HL-60 (cell line): Measurements from ENCODE around the gene LIN7B.
"Not testable (repeated sequence)": the region's sequence is repeated elsewhere in the genome, so short reads cannot be mapped to it uniquely, and the experiment has no call there.

Experiments used
- DNase-seq, 2 experiments: peaks; one replicate each; pipeline ENCODE4 v3.0.0-alpha.2; 2010 to 2020; ENCODE audit warnings: low read depth in 1 of 2, low spot score in 1 of 2
- H3K27ac ChIP-seq: fragments of 250-450 bp; sonication (Bioruptor Pico); replicated peaks from 2 replicates; pipeline ENCODE4 v1.5.1; 2020; ENCODE audit warnings: mild to moderate bottlenecking, moderate library complexity
- H3K27me3 ChIP-seq: fragments of 250-450 bp; sonication (Bioruptor Pico); 2 replicates; pipeline ENCODE4 v1.5.1; 2021; ENCODE audit warnings: mild to moderate bottlenecking, moderate library complexity; ENCODE audit not compliant: insufficient read depth, poor library complexity, severe bottlenecking
- H3K4me3 ChIP-seq: replicated peaks from 2 replicates; pipeline ENCODE4 v1.5.1; 2011; ENCODE audit warnings: mild to moderate bottlenecking, control low read depth, low read length; ENCODE audit not compliant: insufficient read depth
- GABPA ChIP-seq: IDR thresholded peaks from 2 replicates; pipeline ENCODE4 v1.6.1; 2012; ENCODE audit warnings: low read depth
- POLR2AphosphoS5 ChIP-seq: IDR thresholded peaks from 2 replicates; pipeline ENCODE4 v1.6.1; 2012; ENCODE audit warnings: low read depth
- SPI1 ChIP-seq: IDR thresholded peaks from 2 replicates; pipeline ENCODE4 v1.6.1; 2012; ENCODE audit warnings: low read depth, mild to moderate bottlenecking, borderline replicate concordance
- TF ChIP-seq, protein P1 (sequence below): IDR thresholded peaks from one replicate; pipeline ENCODE4 v1.5.1; 2011; ENCODE audit warnings: low read length, control low read depth, inconsistent platforms; ENCODE audit not compliant: insufficient read depth
- TF ChIP-seq, protein P2 (sequence below): IDR thresholded peaks from 2 replicates; pipeline ENCODE4 v1.6.1; 2012; ENCODE audit warnings: low read depth; ENCODE audit not compliant: insufficient replicate concordance

Gene LIN7B

DNA sequence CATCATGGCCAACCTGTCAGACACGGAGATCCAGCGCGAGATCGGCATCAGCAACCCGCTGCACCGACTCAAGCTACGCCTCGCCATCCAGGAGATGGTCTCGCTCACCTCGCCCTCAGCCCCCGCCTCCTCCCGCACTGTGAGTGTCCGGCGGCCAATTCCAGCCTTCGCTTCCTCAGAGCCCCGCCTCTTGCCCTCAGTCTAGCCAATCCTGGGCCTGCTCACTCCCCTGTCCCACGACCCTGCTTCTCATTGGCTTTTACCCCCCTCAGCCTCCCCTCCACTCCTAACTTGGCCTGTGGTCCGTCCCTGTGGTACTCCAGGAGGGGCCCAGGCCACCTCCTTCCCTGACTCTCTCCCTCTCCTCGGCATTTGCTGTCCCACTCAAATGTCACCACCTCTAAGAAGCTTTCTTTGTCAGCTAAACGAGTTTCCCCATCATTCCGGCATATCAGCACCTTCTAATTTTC lies 28.7 kb downstream of the LIN7B start:
- no peak overlapping the region for H3K27ac ChIP-seq
- DNase-seq: no peak

DNA sequence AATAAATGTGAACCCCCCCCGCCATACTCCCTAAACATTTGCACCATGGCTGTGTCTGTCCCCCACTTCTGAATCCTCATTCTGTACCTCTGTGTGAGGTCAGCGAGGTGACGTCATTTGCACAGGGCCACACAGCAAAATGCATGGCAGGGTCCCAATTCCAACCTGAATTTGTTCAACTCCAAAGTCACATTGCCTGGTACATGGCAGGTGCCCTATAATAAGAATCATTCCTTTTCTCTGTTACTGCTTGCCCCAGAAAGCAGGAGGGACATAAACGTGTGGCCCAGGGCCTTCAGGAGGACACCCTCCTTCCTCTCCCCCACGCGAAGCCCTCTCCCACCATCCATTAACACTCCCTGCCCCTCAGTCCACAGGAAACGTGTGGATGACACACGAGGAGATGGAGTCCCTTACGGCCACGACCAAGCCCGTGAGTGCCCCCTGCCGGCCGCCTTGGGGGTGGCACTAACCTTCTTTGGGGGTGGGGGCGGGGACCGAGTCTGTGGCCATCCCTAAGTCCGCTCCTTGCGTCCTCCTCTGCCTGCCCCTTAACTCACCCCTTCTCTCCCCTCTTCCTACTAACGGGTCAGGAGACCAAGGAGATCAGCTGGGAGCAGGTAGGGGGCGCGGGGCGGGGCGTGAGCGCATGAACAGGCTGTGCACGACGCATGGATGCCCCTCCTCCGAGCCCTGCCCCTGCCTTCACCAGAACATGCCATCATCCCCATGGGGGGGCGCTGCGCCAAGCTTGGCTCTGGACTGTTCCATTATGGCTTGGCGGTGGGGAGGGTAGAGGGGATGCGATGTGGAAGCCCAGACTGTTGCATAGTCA lies 31.6 kb downstream of the LIN7B start:
- H3K27ac ChIP-seq: no peak overlapping the region
- H3K27me3 ChIP-seq: peaks cover 25% of the 10 kb centered on the region
- TF ChIP-seq, protein P1, sequence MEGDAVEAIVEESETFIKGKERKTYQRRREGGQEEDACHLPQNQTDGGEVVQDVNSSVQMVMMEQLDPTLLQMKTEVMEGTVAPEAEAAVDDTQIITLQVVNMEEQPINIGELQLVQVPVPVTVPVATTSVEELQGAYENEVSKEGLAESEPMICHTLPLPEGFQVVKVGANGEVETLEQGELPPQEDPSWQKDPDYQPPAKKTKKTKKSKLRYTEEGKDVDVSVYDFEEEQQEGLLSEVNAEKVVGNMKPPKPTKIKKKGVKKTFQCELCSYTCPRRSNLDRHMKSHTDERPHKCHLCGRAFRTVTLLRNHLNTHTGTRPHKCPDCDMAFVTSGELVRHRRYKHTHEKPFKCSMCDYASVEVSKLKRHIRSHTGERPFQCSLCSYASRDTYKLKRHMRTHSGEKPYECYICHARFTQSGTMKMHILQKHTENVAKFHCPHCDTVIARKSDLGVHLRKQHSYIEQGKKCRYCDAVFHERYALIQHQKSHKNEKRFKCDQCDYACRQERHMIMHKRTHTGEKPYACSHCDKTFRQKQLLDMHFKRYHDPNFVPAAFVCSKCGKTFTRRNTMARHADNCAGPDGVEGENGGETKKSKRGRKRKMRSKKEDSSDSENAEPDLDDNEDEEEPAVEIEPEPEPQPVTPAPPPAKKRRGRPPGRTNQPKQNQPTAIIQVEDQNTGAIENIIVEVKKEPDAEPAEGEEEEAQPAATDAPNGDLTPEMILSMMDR: peak; percentile 65
- no peak for TF ChIP-seq GABPA
- DNase-seq: peak; percentile 44 to 67
- H3K4me3 ChIP-seq: no peak overlapping the region; the same call in 1 of the 2 replicates

More for the DNA sequence above, 28.7 kb downstream of the LIN7B start:
- TF ChIP-seq, protein P1: no peak
- TF ChIP-seq GABPA: no peak
- Histone ChIP-seq H3K4me3 (no peak overlapping the region), H3K27me3 (peaks cover 2% of the 10 kb centered on the region)

DNA sequence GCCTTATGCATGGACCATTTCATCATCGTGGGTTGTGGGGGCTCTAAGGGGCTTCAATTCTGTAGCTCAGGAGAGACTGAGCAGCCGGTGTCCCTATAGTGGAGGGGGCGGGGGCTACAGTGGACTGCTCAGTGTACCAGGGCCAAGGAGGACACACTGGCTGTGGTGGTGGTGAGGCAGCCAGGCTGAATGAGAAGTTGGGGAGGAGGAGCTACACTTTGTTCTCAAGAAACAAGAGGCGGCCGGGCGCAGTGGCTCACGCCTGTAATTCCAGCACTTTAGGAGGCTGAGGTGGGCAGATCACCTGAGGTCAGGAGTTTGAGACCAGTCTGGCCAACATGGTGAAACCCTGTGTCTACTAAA lies 32.2 kb downstream of the LIN7B start:
- peak in 1 of 2 experiments; percentile 19 for DNase-seq
- H3K27ac ChIP-seq, H3K4me3 ChIP-seq: not testable (repeated sequence)
- peaks cover 30% of the 10 kb centered on the region for H3K27me3 ChIP-seq

DNA sequence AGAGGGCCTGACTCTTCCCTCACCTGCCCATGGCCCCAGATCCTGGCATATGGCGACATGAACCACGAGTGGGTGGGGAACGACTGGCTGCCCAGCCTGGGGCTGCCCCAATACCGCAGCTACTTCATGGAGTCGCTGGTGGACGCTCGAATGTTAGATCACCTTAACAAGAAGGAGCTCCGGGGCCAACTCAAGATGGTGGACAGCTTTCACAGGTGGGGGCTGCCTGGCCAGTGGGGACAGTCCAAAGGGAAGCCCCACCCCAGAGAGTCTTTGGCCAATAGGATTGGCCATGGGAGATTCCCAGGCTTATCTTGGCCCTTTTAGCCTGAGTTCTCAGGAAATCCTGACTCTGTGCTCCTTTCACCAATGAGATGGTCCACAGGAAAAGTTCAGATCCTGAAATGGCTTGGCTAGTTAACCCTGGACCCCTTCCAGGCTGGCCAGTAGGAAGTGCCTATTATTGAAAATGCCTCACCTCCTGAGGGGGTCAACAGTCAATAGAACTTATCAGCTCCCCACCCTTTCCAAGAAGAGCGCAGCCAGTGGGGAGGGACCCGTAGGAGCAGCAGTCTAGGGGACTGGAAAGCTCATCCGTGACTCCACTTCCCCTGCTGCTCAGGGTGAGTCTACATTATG lies 34.0 kb downstream of the LIN7B start:
- DNase-seq: no peak
- H3K27ac ChIP-seq: no peak overlapping the region
- no peak overlapping the region for H3K4me3 ChIP-seq

More for the DNA sequence above, 34.0 kb downstream of the LIN7B start:
- TF ChIP-seq, protein P1: no peak
- TF ChIP-seq GABPA (no peak), SPI1 (no peak), POLR2AphosphoS5 (no peak)
- TF ChIP-seq, protein P2, sequence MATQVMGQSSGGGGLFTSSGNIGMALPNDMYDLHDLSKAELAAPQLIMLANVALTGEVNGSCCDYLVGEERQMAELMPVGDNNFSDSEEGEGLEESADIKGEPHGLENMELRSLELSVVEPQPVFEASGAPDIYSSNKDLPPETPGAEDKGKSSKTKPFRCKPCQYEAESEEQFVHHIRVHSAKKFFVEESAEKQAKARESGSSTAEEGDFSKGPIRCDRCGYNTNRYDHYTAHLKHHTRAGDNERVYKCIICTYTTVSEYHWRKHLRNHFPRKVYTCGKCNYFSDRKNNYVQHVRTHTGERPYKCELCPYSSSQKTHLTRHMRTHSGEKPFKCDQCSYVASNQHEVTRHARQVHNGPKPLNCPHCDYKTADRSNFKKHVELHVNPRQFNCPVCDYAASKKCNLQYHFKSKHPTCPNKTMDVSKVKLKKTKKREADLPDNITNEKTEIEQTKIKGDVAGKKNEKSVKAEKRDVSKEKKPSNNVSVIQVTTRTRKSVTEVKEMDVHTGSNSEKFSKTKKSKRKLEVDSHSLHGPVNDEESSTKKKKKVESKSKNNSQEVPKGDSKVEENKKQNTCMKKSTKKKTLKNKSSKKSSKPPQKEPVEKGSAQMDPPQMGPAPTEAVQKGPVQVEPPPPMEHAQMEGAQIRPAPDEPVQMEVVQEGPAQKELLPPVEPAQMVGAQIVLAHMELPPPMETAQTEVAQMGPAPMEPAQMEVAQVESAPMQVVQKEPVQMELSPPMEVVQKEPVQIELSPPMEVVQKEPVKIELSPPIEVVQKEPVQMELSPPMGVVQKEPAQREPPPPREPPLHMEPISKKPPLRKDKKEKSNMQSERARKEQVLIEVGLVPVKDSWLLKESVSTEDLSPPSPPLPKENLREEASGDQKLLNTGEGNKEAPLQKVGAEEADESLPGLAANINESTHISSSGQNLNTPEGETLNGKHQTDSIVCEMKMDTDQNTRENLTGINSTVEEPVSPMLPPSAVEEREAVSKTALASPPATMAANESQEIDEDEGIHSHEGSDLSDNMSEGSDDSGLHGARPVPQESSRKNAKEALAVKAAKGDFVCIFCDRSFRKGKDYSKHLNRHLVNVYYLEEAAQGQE: no peak
- peaks cover 39% of the 10 kb centered on the region for H3K27me3 ChIP-seq
